Kidney epithelial cell (primary cell): ENCODE measurements around the gene LCE1E. TPM values are rescaled to one million over a fixed set of nuclear protein-coding genes. Genes with fewer than 3 reads are reported as not detected.

Source experiments
- DNase-seq: peaks from one replicate; pipeline ENCODE4 v3.0.0-alpha.2; 2010; ENCODE audit warnings: low read depth
- H3K27me3 ChIP-seq: 2 replicates; pipeline ENCODE4 v1.6.0; 2011; ENCODE audit warnings: low read length; ENCODE audit not compliant: control insufficient read depth, insufficient read depth
- H3K36me3 ChIP-seq: 2 replicates; pipeline ENCODE4 v1.5.1; 2011; ENCODE audit warnings: low read length; ENCODE audit not compliant: control insufficient read depth, insufficient read depth
- H3K4me3 ChIP-seq: 2 replicates; pipeline ENCODE4 v1.5.1; 2011; ENCODE audit warnings: low read depth, mild to moderate bottlenecking, control low read depth, low read length
- total RNA-seq: library from RNA; depleted of rRNA; stranded (reverse); fragments of >200 nt; gene quantifications from 2 replicates; pipeline ENCODE4 v1.2.3, GENCODE V29; 2015
- TF ChIP-seq, protein P1 (sequence below): IDR thresholded peaks from 2 replicates; pipeline ENCODE4 v1.5.1; 2011; ENCODE audit warnings: mild to moderate bottlenecking, moderate library complexity, low read length, control low read depth, inconsistent platforms; ENCODE audit not compliant: insufficient read depth, poor library complexity, severe bottlenecking

The LCE1E gene
- total RNA-seq, 1 donor from 2014 or later = not detected

DNA sequence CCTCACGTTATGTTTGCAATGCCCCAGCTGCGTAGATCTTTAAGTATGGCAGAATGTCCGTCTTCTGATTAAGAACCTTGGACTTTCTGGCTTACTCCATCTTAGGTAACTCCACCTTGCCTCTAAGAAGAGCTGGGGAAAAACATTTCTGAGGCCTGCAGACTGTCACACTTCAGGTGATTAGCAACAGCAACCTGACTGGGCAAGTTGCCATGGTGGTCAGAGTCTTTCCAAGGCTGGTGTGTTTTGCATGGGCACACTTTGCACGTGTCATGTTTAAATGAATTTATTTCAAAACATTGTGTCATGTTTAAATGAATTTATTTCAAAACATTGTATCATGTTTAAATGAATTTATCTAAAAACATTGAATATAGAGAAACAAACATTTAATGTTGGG is 27.4 kb upstream of the LCE1E start:
- no peak for DNase-seq
- TF ChIP-seq, protein P1, sequence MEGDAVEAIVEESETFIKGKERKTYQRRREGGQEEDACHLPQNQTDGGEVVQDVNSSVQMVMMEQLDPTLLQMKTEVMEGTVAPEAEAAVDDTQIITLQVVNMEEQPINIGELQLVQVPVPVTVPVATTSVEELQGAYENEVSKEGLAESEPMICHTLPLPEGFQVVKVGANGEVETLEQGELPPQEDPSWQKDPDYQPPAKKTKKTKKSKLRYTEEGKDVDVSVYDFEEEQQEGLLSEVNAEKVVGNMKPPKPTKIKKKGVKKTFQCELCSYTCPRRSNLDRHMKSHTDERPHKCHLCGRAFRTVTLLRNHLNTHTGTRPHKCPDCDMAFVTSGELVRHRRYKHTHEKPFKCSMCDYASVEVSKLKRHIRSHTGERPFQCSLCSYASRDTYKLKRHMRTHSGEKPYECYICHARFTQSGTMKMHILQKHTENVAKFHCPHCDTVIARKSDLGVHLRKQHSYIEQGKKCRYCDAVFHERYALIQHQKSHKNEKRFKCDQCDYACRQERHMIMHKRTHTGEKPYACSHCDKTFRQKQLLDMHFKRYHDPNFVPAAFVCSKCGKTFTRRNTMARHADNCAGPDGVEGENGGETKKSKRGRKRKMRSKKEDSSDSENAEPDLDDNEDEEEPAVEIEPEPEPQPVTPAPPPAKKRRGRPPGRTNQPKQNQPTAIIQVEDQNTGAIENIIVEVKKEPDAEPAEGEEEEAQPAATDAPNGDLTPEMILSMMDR = no peak
- Histone ChIP-seq H3K27me3 (no peaks in the 10 kb centered on the region), H3K36me3 (no peaks in the 10 kb centered on the region), H3K4me3 (no peak overlapping the region)

DNA sequence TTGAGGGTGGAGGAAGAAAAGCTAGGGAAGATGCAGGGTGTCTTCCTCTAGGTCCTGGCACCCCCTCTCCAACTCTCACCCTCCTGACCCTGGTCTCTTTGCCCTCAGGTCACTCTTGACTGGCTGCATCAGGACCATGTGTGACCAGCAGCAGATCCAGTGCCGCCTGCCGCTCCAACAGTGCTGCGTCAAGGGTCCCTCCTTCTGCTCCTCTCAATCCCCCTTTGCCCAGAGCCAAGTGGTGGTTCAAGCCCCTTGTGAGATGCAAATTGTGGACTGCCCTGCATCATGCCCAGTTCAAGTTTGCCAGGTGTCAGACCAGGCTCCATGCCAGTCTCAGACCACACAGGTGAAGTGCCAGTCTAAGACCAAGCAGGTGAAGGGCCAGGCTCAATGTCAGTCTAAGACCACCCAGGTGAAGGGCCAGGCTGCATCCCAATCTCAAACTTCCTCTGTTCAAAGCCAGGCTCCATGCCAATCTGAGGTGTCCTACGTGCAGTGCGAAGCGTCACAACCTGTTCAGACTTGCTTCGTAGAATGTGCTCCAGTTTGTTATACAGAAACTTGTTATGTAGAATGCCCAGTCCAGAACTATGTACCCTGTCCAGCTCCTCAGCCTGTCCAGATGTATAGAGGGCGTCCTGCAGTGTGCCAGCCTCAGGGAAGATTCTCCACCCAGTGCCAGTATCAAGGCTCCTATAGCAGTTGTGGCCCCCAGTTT is 26.4 kb upstream of the LCE1E start:
- H3K4me3 ChIP-seq = no peak overlapping the region
- no peaks in the 10 kb centered on the region for H3K27me3 ChIP-seq
- TF ChIP-seq, protein P1 = no peak
- DNase-seq = no peak
- H3K36me3 ChIP-seq = no peaks in the 10 kb centered on the region

DNA sequence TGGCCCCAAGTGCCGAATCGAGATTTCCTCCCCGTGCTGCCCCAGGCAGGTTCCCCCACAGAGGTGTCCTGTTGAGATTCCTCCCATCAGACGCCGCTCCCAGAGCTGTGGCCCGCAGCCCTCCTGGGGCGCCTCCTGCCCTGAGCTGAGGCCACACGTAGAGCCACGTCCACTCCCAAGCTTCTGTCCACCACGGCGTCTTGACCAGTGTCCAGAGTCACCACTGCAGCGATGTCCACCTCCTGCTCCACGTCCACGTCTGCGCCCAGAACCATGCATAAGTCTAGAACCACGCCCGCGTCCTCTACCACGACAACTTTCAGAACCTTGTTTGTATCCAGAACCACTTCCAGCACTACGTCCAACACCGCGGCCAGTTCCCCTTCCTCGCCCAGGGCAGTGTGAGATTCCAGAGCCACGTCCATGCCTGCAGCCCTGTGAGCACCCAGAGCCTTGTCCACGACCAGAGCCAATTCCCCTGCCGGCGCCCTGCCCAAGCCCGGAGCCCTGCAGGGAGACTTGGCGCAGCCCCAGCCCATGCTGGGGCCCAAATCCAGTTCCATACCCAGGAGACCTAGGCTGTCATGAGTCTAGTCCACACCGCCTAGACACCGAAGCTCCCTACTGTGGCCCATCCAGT is 25.4 kb upstream of the LCE1E start:
- no peaks in the 10 kb centered on the region for H3K27me3 ChIP-seq
- DNase-seq = no peak
- no peaks in the 10 kb centered on the region for H3K36me3 ChIP-seq
- TF ChIP-seq, protein P1 = no peak
- no peak overlapping the region for H3K4me3 ChIP-seq

DNA sequence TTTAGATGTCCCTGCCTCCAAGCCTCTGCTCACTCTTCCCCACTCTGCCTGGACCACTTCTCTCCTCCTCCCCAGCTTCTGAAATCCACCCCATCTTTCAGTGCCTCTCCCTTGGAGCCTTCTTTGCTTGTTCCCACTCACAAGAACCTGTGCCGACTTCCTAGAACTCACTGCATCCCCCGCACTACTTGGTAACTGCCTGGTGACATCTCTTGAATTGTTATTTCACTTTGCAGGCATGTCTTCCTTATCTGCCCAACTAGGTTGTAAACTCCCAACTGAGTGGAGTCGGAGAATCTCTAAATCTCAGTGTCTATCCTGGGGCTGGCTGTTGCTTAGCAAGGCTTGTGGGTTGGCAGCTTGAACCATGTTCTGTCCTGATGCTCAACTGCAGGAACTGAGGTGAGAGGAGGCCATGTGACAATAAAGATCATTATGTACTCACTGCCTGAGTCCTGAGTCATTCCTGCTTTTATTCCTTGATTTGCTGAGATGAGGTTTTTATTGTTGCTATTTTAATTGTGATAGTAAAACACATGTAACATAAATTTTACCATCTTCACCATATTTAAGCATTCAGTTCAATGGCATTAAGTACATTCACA is 24.3 kb upstream of the LCE1E start:
- no peak overlapping the region for H3K4me3 ChIP-seq
- DNase-seq = no peak

DNA sequence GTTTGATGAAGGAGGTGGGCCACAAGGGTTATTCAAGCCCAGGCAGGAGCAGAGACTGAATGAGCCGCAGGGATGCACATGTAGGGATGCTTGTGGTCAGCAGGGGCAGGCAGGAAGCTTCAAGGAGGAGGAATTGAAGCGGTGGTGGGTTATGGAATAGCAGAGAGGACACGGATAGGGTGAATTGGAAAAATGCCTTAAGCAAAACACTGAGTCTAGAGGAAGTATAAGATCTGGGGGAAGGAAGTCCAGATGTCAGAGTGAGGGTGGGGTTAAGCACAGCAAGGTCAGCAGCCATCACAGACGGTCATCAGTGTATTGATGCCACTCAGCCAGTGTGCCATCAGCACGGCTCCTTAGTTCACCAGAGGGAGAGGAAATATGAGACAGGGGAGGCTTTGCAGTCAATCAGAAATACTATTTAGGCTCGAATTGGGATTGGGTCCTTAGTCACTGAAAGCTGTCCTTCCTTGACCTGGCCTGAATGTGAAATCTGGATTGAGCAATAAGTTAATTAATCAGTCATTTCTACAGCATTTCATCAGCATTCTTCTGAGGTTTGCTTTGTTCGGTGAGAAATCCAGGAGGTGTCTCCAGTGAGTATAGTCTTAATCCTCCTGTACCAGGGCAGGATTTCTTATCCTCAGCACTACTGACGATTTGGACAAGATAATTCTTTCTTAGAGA is 17.1 kb upstream of the LCE1E start:
- no peak for DNase-seq
- no peaks in the 10 kb centered on the region for H3K27me3 ChIP-seq

More for the DNA sequence above, 24.3 kb upstream of the LCE1E start:
- TF ChIP-seq, protein P1 = no peak
- Histone ChIP-seq H3K27me3 (no peaks in the 10 kb centered on the region), H3K36me3 (no peaks in the 10 kb centered on the region)

More for the DNA sequence above, 17.1 kb upstream of the LCE1E start:
- Histone ChIP-seq H3K4me3 (no peak overlapping the region), H3K36me3 (no peaks in the 10 kb centered on the region)
- TF ChIP-seq, protein P1 = no peak
